Measurements from ENCODE around the gene ACMSD. TPM values are rescaled to one million over a fixed set of nuclear protein-coding genes. Genes with fewer than 3 reads are reported as not detected.

The ACMSD gene
- total and polyA plus RNA-seq, 10 of the 15 experiments (the other 5 are each of a cell fraction or from before 2014, with no cell fraction given): 0.08 TPM; not detected in 9

- TF ChIP-seq, protein P1, sequence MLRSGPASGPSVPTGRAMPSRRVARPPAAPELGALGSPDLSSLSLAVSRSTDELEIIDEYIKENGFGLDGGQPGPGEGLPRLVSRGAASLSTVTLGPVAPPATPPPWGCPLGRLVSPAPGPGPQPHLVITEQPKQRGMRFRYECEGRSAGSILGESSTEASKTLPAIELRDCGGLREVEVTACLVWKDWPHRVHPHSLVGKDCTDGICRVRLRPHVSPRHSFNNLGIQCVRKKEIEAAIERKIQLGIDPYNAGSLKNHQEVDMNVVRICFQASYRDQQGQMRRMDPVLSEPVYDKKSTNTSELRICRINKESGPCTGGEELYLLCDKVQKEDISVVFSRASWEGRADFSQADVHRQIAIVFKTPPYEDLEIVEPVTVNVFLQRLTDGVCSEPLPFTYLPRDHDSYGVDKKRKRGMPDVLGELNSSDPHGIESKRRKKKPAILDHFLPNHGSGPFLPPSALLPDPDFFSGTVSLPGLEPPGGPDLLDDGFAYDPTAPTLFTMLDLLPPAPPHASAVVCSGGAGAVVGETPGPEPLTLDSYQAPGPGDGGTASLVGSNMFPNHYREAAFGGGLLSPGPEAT (IDR thresholded peaks at IDR 0.05; ENCODE audit: low read depth): no peak
- TF ChIP-seq BRCA1 (IDR thresholded peaks at IDR 0.05; ENCODE audit: low read depth, low read length) (no peak), NR2F1 (conservative IDR thresholded peaks at IDR 0.05) (no peak)
- TF ChIP-seq, protein P2, sequence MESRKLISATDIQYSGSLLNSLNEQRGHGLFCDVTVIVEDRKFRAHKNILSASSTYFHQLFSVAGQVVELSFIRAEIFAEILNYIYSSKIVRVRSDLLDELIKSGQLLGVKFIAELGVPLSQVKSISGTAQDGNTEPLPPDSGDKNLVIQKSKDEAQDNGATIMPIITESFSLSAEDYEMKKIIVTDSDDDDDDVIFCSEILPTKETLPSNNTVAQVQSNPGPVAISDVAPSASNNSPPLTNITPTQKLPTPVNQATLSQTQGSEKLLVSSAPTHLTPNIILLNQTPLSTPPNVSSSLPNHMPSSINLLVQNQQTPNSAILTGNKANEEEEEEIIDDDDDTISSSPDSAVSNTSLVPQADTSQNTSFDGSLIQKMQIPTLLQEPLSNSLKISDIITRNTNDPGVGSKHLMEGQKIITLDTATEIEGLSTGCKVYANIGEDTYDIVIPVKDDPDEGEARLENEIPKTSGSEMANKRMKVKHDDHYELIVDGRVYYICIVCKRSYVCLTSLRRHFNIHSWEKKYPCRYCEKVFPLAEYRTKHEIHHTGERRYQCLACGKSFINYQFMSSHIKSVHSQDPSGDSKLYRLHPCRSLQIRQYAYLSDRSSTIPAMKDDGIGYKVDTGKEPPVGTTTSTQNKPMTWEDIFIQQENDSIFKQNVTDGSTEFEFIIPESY (IDR thresholded peaks at IDR 0.05): no peak
Measured at GRCh38 chr2:134944975-134945374, 106.6 kb downstream of the ACMSD start (continued).

- no TSS peak for BruUV-seq (replicated peaks)
- Histone ChIP-seq H2AFZ (ENCODE audit: control insufficient read depth, low read depth, low read length) (no peak overlapping the region), H3K27me3 (replicated peaks in 1 of 2; ENCODE audit: control insufficient read depth in 2 of 2, insufficient read depth in 2 of 2, low read length in 1 of 2) (no peaks in the 10 kb centered on the region), H3K79me2 (ENCODE audit: control insufficient read depth, insufficient read depth, low read length) (peaks cover 1% of the 10 kb centered on the region), H3K4me2 (ENCODE audit: control insufficient read depth, insufficient read depth) (no peak overlapping the region), H3K4me3 (no peak overlapping the region), H3K27ac (ENCODE audit: control insufficient read depth, insufficient read depth) (no peak overlapping the region), H3K9me3 (replicated peaks; ENCODE audit: control insufficient read depth, insufficient read depth, low read length) (no peaks in the 10 kb centered on the region), H3K36me3 (ENCODE audit: control insufficient read depth in 2 of 2, insufficient read depth in 2 of 2, low read length in 1 of 2) (peaks cover 10 to 29% of the 10 kb centered on the region in 2 experiments), H4K20me1 (ENCODE audit: control insufficient read depth, insufficient read depth) (no peaks in the 10 kb centered on the region), H3K9ac (ENCODE audit: control insufficient read depth, insufficient read depth, low read length) (no peak overlapping the region), H3K4me1 (ENCODE audit: control insufficient read depth, insufficient read depth, low read length) (peaks cover 14% of the 10 kb centered on the region)
- RAD21 ChIA-PET (ENCODE audit: unreplicated experiment): no interaction called here
- FAIRE-seq: no peak
- WGBS (ENCODE audit: insufficient coverage, insufficient replicate concordance, low lambda C conversion rate, missing lambda C conversion rate): over 99% methylated on average over 6 of the region's 6 CpGs
- CTCF ChIA-PET: interaction anchor here (1.2 to 1.6 kb wide), 2 partner anchors 10 to 19 kb away, joined by 5 to 6 read pairs; no protein-coding TSS in a partner anchor
- POLR2A ChIA-PET: interaction anchor here (0.7 kb wide), 1 partner anchor 803 kb away, joined by 3 read pairs; no protein-coding TSS in a partner anchor
- no peak for DNase-seq (ENCODE audit: low read depth, low spot score)
- in situ Hi-C loops (cut with MboI): no loop called here
- intact Hi-C loops (cut with micrococcal nuclease; ENCODE audit: unreplicated experiment): no loop called here
- SMC1A ChIA-PET (ENCODE audit: uncharacterized antibody, unreplicated experiment): interaction anchor here (0.6 to 1.0 kb wide), 3 partner anchors 43 to 735 kb away, joined by 3 to 5 read pairs (median 3); no protein-coding TSS in a partner anchor
- no peak for ATAC-seq
- TF ChIP-seq BMI1 (IDR thresholded peaks at IDR 0.05; ENCODE audit: borderline replicate concordance) (no peak), ZNF274 (IDR thresholded peaks at IDR 0.05; ENCODE audit: insufficient read depth, insufficient read length) (no peak), SREBF1 (IDR thresholded peaks at IDR 0.05; ENCODE audit: low read length) (no peak), ZNF24 (IDR thresholded peaks at IDR 0.05) (no peak), POLR2AphosphoS5 (IDR thresholded peaks at IDR 0.05; ENCODE audit: low read length) (no peak), CREB1 (IDR thresholded peaks at IDR 0.05; ENCODE audit: low read depth) (no peak), YY1 (IDR thresholded peaks at IDR 0.05; ENCODE audit: low read depth, low read length) (no peak), ZNF207 (IDR thresholded peaks at IDR 0.05; ENCODE audit: borderline replicate concordance) (no peak), EP300 (IDR thresholded peaks at IDR 0.05; ENCODE audit: borderline replicate concordance in 1 of 2, control insufficient read depth in 1 of 2, low read depth in 2 of 2, low read length in 2 of 2) (no peak), ZZZ3 (IDR thresholded peaks at IDR 0.05; ENCODE audit: control insufficient read depth, insufficient read length, low read depth) (no peak), RB1 (IDR thresholded peaks at IDR 0.05; ENCODE audit: borderline replicate concordance) (no peak), RBBP5 (conservative IDR thresholded peaks at IDR 0.05) (no peak), ATF3 (IDR thresholded peaks at IDR 0.05; ENCODE audit: borderline replicate concordance, extremely low read depth, low read depth, low read length) (no peak), ELK1 (IDR thresholded peaks at IDR 0.05; ENCODE audit: low read depth, low read length) (no peak), SIX5 (IDR thresholded peaks at IDR 0.05; ENCODE audit: low read depth, low read length, severe bottlenecking) (no peak)
Measured at GRCh38 chr2:134946073-134946472, 107.7 kb downstream of the ACMSD start.

Data from GM12878 (cell line).